CD4-positive, alpha-beta T cell (primary cell): ENCODE results near the gene E2F8. TPM values are rescaled to one million over a fixed set of nuclear protein-coding genes. Genes with fewer than 3 reads are reported as not detected.

Source experiments
- ATAC-seq: fragments of 200-7000 bp; cut with Tn5 transposase; one replicate; pipeline ENCODE4 v1.10.0; 2022; ENCODE audit warnings: mild to moderate bottlenecking; ENCODE audit not compliant: poor library complexity
- CTCF ChIA-PET: fragments of 350-600 bp; sonication (Branson Sonifier 250); formaldehyde crosslinking; loops from one replicate; lab custom pipeline; 2021; ENCODE audit warnings: antibody characterized with exemption, inconsistent platforms; lab: Charles Lee
- POLR2A ChIA-PET: fragments of 350-600 bp; sonication (Branson Sonifier 250); formaldehyde crosslinking; loops from one replicate; lab custom pipeline; 2021; ENCODE audit warnings: antibody characterized with exemption, inconsistent platforms; lab: Charles Lee
- DNase-seq, 14 experiments: peaks; one replicate each; pipeline ENCODE4 v3.0.0-alpha.2; 2013 to 2020; ENCODE audit warnings: mixed read lengths in 2 of 14
- H3K27ac ChIP-seq, 2 donors: one replicate each; pipeline versions ENCODE4 v1.5.1 to v1.7.0; 2013; ENCODE audit warnings: low read length in 2 of 2, low read depth in 1 of 2, mild to moderate bottlenecking in 1 of 2
- H3K27me3 ChIP-seq, 2 experiments: 1 replicate in 1 of 2; 2 replicates in 1 of 2; pipeline versions ENCODE4 v1.6.1 to v1.7.0; 2013; ENCODE audit warnings: low read length in 2 of 2, control low read depth in 1 of 2, mild to moderate bottlenecking in 1 of 2, moderate library complexity in 1 of 2; ENCODE audit not compliant: insufficient read depth in 2 of 2, control insufficient read depth in 1 of 2
- H3K36me3 ChIP-seq: one replicate; pipeline ENCODE4 v1.6.1; 2013; ENCODE audit warnings: low read length, control low read depth; ENCODE audit not compliant: insufficient read depth
- H3K4me1 ChIP-seq: one replicate; pipeline ENCODE4 v1.6.1; 2013; ENCODE audit warnings: low read length, control low read depth; ENCODE audit not compliant: insufficient read depth
- H3K4me3 ChIP-seq: one replicate; pipeline ENCODE4 v1.5.1; 2013; ENCODE audit warnings: mild to moderate bottlenecking, low read length, moderate library complexity
- H3K9me3 ChIP-seq, 2 experiments: 1 replicate in 1 of 2; 2 replicates in 1 of 2; pipeline versions ENCODE4 v1.6.1 to v1.7.0; 2013; ENCODE audit warnings: low read length in 2 of 2, mild to moderate bottlenecking in 2 of 2, control low read depth in 1 of 2, moderate library complexity in 1 of 2; ENCODE audit not compliant: control insufficient read depth in 1 of 2, insufficient read depth in 1 of 2
- H3K27ac Mint-ChIP-seq: one replicate; pipeline ENCODE4 v1.8.0; 2020; ENCODE audit warnings: mixed read lengths
- H3K27me3 Mint-ChIP-seq: one replicate; pipeline ENCODE4 v1.8.0; 2021; ENCODE audit warnings: mixed read lengths
- H3K36me3 Mint-ChIP-seq: one replicate; pipeline ENCODE4 v1.8.0; 2021; ENCODE audit warnings: low read depth, mixed read lengths
- H3K4me1 Mint-ChIP-seq: one replicate; pipeline ENCODE4 v1.8.0; 2021; ENCODE audit warnings: low read depth, mixed read lengths
- H3K4me3 Mint-ChIP-seq: one replicate; pipeline ENCODE4 v1.8.0; 2020; ENCODE audit warnings: mild to moderate bottlenecking, mixed read lengths
- H3K9me3 Mint-ChIP-seq: one replicate; pipeline ENCODE4 v1.8.0; 2020; ENCODE audit warnings: mixed read lengths
- CTCF ChIP-seq: fragments of 200-600 bp; IDR thresholded peaks from one replicate; pipeline ENCODE4 v1.8.0; 2022; ENCODE audit warnings: antibody characterized with exemption, mild to moderate bottlenecking
- intact Hi-C, 2 experiments: fragments of 100-400 bp; cut with DNase I in 1 of 2; cut with micrococcal nuclease in 1 of 2; formaldehyde crosslinking; loops; one replicate each; pipeline versions ENCODE4 v1.15.1 to v1.9.0; 2023 to 2025; cut with DNase I, micrococcal nuclease
- total RNA-seq, 174 experiments: library from RNA in 2 of 174; stranded (reverse) in 2 of 174; gene quantifications; one replicate each; pipeline ENCODE4 v1.2.3 and lab custom pipeline; 2021 to 2026

The E2F8 gene
- total RNA-seq, 2 experiments from 2014 or later, result not detected

GRCh38 chr11:19239039-19239438 is 1.7 kb downstream of the E2F8 start:
- no peak overlapping the region for H3K27ac ChIP-seq
- peaks cover 24% of the 10 kb centered on the region for H3K4me1 ChIP-seq
- POLR2A ChIA-PET, result interaction anchor here (0.7 to 1.1 kb wide), 2 partner anchors 9 to 12 kb away, joined by 3 read pairs; no protein-coding TSS in a partner anchor
- ATAC-seq (no peak), DNase-seq (no peak)
- CTCF ChIA-PET, result interaction anchor here (1.0 kb wide), 1 partner anchor 21 kb away, joined by 4 read pairs; no protein-coding TSS in a partner anchor
- H3K4me3 Mint-ChIP-seq, result peak overlapping the region; percentile 79
- H3K27ac Mint-ChIP-seq, result no peak overlapping the region
- H3K36me3 Mint-ChIP-seq, result peaks cover 6% of the 10 kb centered on the region
- H3K36me3 ChIP-seq, result no peaks in the 10 kb centered on the region
- H3K27me3 Mint-ChIP-seq, result peaks cover 39% of the 10 kb centered on the region
- no peaks in the 10 kb centered on the region for H3K9me3 Mint-ChIP-seq
- H3K27me3 ChIP-seq, result peaks cover 31 to 34% of the 10 kb centered on the region in 2 experiments
- H3K4me1 Mint-ChIP-seq, result peaks cover 23% of the 10 kb centered on the region
- H3K4me3 ChIP-seq, result no peak overlapping the region
- intact Hi-C loops, result no loop called here
- TF ChIP-seq CTCF, result no peak
- peaks cover 0 to 11% of the 10 kb centered on the region in 2 experiments for H3K9me3 ChIP-seq

- Histone ChIP-seq H3K36me3 (no peaks in the 10 kb centered on the region), H3K4me3 (no peak overlapping the region), H3K27me3 (peaks cover 22 to 23% of the 10 kb centered on the region in 2 experiments), H3K9me3 (peaks cover 0 to 11% of the 10 kb centered on the region in 2 experiments), H3K27ac (no peak overlapping the region), H3K4me1 (peaks cover 24% of the 10 kb centered on the region)
- H3K27me3 Mint-ChIP-seq, result peaks cover 26% of the 10 kb centered on the region
- ChIA-PET CTCF (no interaction called here), POLR2A (no interaction called here)
- peaks cover 6% of the 10 kb centered on the region for H3K36me3 Mint-ChIP-seq
- H3K4me1 Mint-ChIP-seq, result peaks cover 22% of the 10 kb centered on the region
- DNase-seq (no peak), ATAC-seq (no peak)
- TF ChIP-seq CTCF, result no peak
- H3K27ac Mint-ChIP-seq, result no peak overlapping the region
- H3K9me3 Mint-ChIP-seq, result no peaks in the 10 kb centered on the region
- intact Hi-C loops, result loop anchor here in 1 of 2 experiments (2.0 kb wide), 1 partner anchor 117 kb away; no protein-coding TSS in a partner anchor
- no peak overlapping the region for H3K4me3 Mint-ChIP-seq
These were observed 2.9 kb downstream of the E2F8 start for GRCh38 chr11:19237813-19238212.

- intact Hi-C loops, result loop anchor here in 1 of 2 experiments (2.0 kb wide), 1 partner anchor 117 kb away; no protein-coding TSS in a partner anchor
- ATAC-seq, result no peak
- H3K27me3 ChIP-seq, result peaks cover 18% of the 10 kb centered on the region in 2 experiments
- DNase-seq, result no peak
- Mint-ChIP-seq H3K4me1 (peaks cover 18% of the 10 kb centered on the region), H3K9me3 (no peaks in the 10 kb centered on the region), H3K4me3 (no peak overlapping the region), H3K27ac (no peak overlapping the region), H3K36me3 (peaks cover 4% of the 10 kb centered on the region), H3K27me3 (peaks cover 22% of the 10 kb centered on the region)
- no peaks in the 10 kb centered on the region for H3K36me3 ChIP-seq
- H3K9me3 ChIP-seq, result peaks cover 0 to 8% of the 10 kb centered on the region in 2 experiments
- TF ChIP-seq CTCF, result no peak
- ChIA-PET CTCF (no interaction called here), POLR2A (no interaction called here)
- H3K4me1 ChIP-seq, result peaks cover 21% of the 10 kb centered on the region
- H3K4me3 ChIP-seq, result no peak overlapping the region
- H3K27ac ChIP-seq, result no peak overlapping the region
These were observed 3.4 kb downstream of the E2F8 start for GRCh38 chr11:19237381-19237780.
